IMR-90 (cell line): ENCODE measurements around the gene IQUB. TPM values are rescaled to one million over a fixed set of nuclear protein-coding genes. Genes with fewer than 3 reads are reported as not detected.

ENCODE experiments used
- ATAC-seq: fragments of 200-7000 bp; cut with Tn5 transposase; 2 replicates; pipeline ENCODE4 v1.9.1; 2020; ENCODE audit warnings: low read depth, mild to moderate bottlenecking, moderate library complexity
- BruUV-seq: library from RNA; stranded (reverse); fragments of 400-500 nt; replicated peaks from 2 replicates; lab custom pipeline; 2021; lab: Mats Ljungman, UMichigan
- CTCF ChIA-PET: fragments of 300-600 bp; formaldehyde crosslinking; extraction: SDS; loops from one replicate; lab custom pipeline; 2021; ENCODE audit warnings: antibody characterized with exemption; lab: Yijun Ruan, JAX
- POLR2A ChIA-PET: fragments of 300-600 bp; sonication (Branson Sonifier 250); formaldehyde crosslinking; loops from one replicate; lab custom pipeline; 2022; ENCODE audit warnings: antibody characterized with exemption; ENCODE audit not compliant: unreplicated experiment; lab: Charles Lee
- DNase-seq: peaks from one replicate; pipeline ENCODE4 v3.0.0; 2013
- H2AFZ ChIP-seq: replicated peaks from 2 replicates; pipeline ENCODE3; 2013; ENCODE audit warnings: low read length, mild to moderate bottlenecking; ENCODE audit not compliant: poor library complexity
- H2AK5ac ChIP-seq: 2 replicates; pipeline ENCODE4 v1.6.1; 2013; ENCODE audit warnings: low read depth, low read length, inconsistent platforms
- H2AK9ac ChIP-seq: replicated peaks from 2 replicates; pipeline ENCODE3; 2013; ENCODE audit warnings: mild to moderate bottlenecking, low read depth, low read length, moderate library complexity; ENCODE audit not compliant: poor library complexity
- H2BK120ac ChIP-seq: 2 replicates; pipeline ENCODE4 v1.6.1; 2013; ENCODE audit warnings: low read depth, low read length, inconsistent platforms
- H2BK15ac ChIP-seq: 3 replicates; pipeline ENCODE4 v1.6.1; 2013; ENCODE audit warnings: low read depth, low read length, inconsistent platforms
- H2BK20ac ChIP-seq: 2 replicates; pipeline ENCODE4 v1.6.1; 2013; ENCODE audit warnings: low read depth, mild to moderate bottlenecking, inconsistent platforms, low read length, moderate library complexity
- H2BK5ac ChIP-seq: 2 replicates; pipeline ENCODE4 v1.6.1; 2013; ENCODE audit warnings: mild to moderate bottlenecking, low read depth, low read length, inconsistent platforms; ENCODE audit not compliant: poor library complexity, severe bottlenecking
- H3K14ac ChIP-seq: replicated peaks from 2 replicates; pipeline ENCODE4 v1.6.1; 2013; ENCODE audit warnings: low read depth, low read length, inconsistent platforms
- H3K18ac ChIP-seq: 2 replicates; pipeline ENCODE4 v1.6.1; 2013; ENCODE audit warnings: low read depth, low read length, control low read depth
- H3K23ac ChIP-seq: 2 replicates; pipeline ENCODE4 v1.6.1; 2013; ENCODE audit warnings: low read depth, low read length, inconsistent platforms
- H3K27ac ChIP-seq: 2 replicates; pipeline ENCODE4 v1.5.1; 2013; ENCODE audit warnings: mild to moderate bottlenecking, control low read depth, low read length; ENCODE audit not compliant: insufficient read depth
- H3K27me3 ChIP-seq: 2 replicates; pipeline ENCODE4 v1.6.1; 2013; ENCODE audit warnings: low read length; ENCODE audit not compliant: control insufficient read depth, insufficient read depth
- H3K36me3 ChIP-seq: 2 replicates; pipeline ENCODE4 v1.6.1; 2013; ENCODE audit warnings: low read length, mixed read lengths; ENCODE audit not compliant: control insufficient read depth, insufficient read depth
- H3K4ac ChIP-seq: 2 replicates; pipeline ENCODE4 v1.6.1; 2013; ENCODE audit warnings: low read depth, low read length, inconsistent platforms
- H3K4me1 ChIP-seq: 2 replicates; pipeline ENCODE4 v1.6.1; 2013; ENCODE audit warnings: low read length, mixed read lengths; ENCODE audit not compliant: control insufficient read depth, insufficient read depth
- H3K4me2 ChIP-seq: 2 replicates; pipeline ENCODE4 v1.6.1; 2013; ENCODE audit warnings: low read depth, mild to moderate bottlenecking, control low read depth, low read length, moderate library complexity
- H3K4me3 ChIP-seq: 2 replicates; pipeline ENCODE4 v1.5.1; 2013; ENCODE audit warnings: low read depth, mild to moderate bottlenecking, control low read depth, low read length, moderate library complexity; ENCODE audit not compliant: insufficient read depth
- H3K56ac ChIP-seq: 2 replicates; pipeline ENCODE4 v1.6.1; 2013; ENCODE audit warnings: low read length, inconsistent platforms; ENCODE audit not compliant: insufficient read depth; ENCODE audit errors: extremely low read depth
- H3K79me1 ChIP-seq, 2 experiments: 2 replicates each; pipeline ENCODE4 v1.6.1; 2013; ENCODE audit warnings: low read length in 2 of 2, inconsistent platforms in 1 of 2, low read depth in 1 of 2
- H3K9ac ChIP-seq: 2 replicates; pipeline ENCODE4 v1.6.1; 2013; ENCODE audit warnings: low read depth, low read length, control low read depth
- H3K9me1 ChIP-seq: 2 replicates; pipeline ENCODE4 v1.6.1; 2013; ENCODE audit warnings: low read length, inconsistent platforms; ENCODE audit not compliant: insufficient read depth
- H3K9me3 ChIP-seq: 2 replicates; pipeline ENCODE4 v1.6.1; 2013; ENCODE audit warnings: low read length; ENCODE audit not compliant: control insufficient read depth, insufficient read depth
- H4K20me1 ChIP-seq: 2 replicates; pipeline ENCODE4 v1.6.1; 2013; ENCODE audit warnings: low read length, inconsistent platforms; ENCODE audit not compliant: insufficient read depth
- H4K5ac ChIP-seq: 2 replicates; pipeline ENCODE4 v1.6.1; 2013; ENCODE audit warnings: mild to moderate bottlenecking, low read depth, low read length, control low read depth
- H4K8ac ChIP-seq, 2 experiments: 2 replicates each; pipeline ENCODE4 v1.6.1; 2013; ENCODE audit warnings: low read depth in 2 of 2, low read length in 2 of 2, control low read depth in 1 of 2, inconsistent platforms in 1 of 2
- H4K91ac ChIP-seq: 2 replicates; pipeline ENCODE4 v1.6.1; 2013; ENCODE audit warnings: low read depth, low read length, inconsistent platforms; ENCODE audit not compliant: insufficient read depth
- ELK1 ChIP-seq: fragments of 150-350 bp; IDR thresholded peaks from 2 replicates; pipeline ENCODE4 v1.6.1; 2016; ENCODE audit warnings: low read depth, mild to moderate bottlenecking, low read length, moderate library complexity, borderline replicate concordance
- FOS ChIP-seq: fragments of 150-350 bp; IDR thresholded peaks from 2 replicates; pipeline ENCODE4 v1.6.1; 2016; ENCODE audit warnings: low read depth, low read length
- MAZ ChIP-seq: IDR thresholded peaks from 2 replicates; pipeline ENCODE4 v1.6.1; 2012; ENCODE audit warnings: low read depth, mild to moderate bottlenecking, low read length, improper control_type of control experiment, moderate library complexity, borderline replicate concordance
- MXI1 ChIP-seq: IDR thresholded peaks from 2 replicates; pipeline ENCODE4 v1.6.1; 2012; ENCODE audit warnings: low read depth, mild to moderate bottlenecking, low read length, moderate library complexity, borderline replicate concordance
- NFE2L2 ChIP-seq: fragments of 150-350 bp; IDR thresholded peaks from 2 replicates; pipeline ENCODE4 v1.6.1; 2016; ENCODE audit warnings: low read depth, mild to moderate bottlenecking, low read length
- RAD21 ChIP-seq: IDR thresholded peaks from 2 replicates; pipeline ENCODE4 v1.6.1; 2012; ENCODE audit warnings: low read length, improper control_type of control experiment
- RFX5 ChIP-seq: IDR thresholded peaks from 2 replicates; pipeline ENCODE4 v1.8.0; 2012; ENCODE audit warnings: low read depth, mild to moderate bottlenecking, low read length, moderate library complexity
- SMC3 ChIP-seq: fragments of 150-350 bp; IDR thresholded peaks from 2 replicates; pipeline ENCODE4 v1.6.1; 2016; ENCODE audit warnings: low read depth, mild to moderate bottlenecking, antibody characterized with exemption, low read length, moderate library complexity
- WGBS, 2 experiments: methylation state at CpG; one replicate each; pipeline versions ENCODE4 v1.1.5 to v1.1.7; 2013; ENCODE audit warnings: missing lambda C conversion rate in 2 of 2; ENCODE audit not compliant: insufficient read length in 1 of 2; ENCODE audit errors: extremely low coverage in 2 of 2; 5-methylcytosine and 5-hydroxymethylcytosine counted together
- dilution Hi-C: fragments of 300-500 bp; cut with HindIII; formaldehyde crosslinking; loops from one replicate; pipeline ENCODE4 v1.14.3; 2018; ENCODE audit warnings: low sequenced_read_pairs; ENCODE audit not compliant: unreplicated experiment
- in situ Hi-C: fragments of 300-500 bp; cut with MboI; formaldehyde crosslinking; loops from 3 replicates; pipeline ENCODE4 v1.14.3; 2019; ENCODE audit warnings: low sequenced_read_pairs, inconsistent platforms, mixed read lengths
- intact Hi-C: fragments of 100-400 bp; cut with micrococcal nuclease; formaldehyde crosslinking; loops from 2 replicates; pipeline ENCODE4 v1.10.0; 2022
- polyA plus RNA-seq, 3 experiments: library from polyadenylated mRNA; depleted of rRNA; stranded (reverse); fragments of >200 nt; gene quantifications; 2 replicates each; pipeline ENCODE4 v1.2.3, GENCODE V29; 2012; ENCODE audit warnings: low replicate concordance in 1 of 3
- total RNA-seq: library from RNA; depleted of rRNA; stranded (reverse); fragments of >200 nt; gene quantifications from 2 replicates; pipeline ENCODE4 v1.2.3, GENCODE V29; 2012

IQUB gene
- total and polyA plus RNA-seq, 2 of the 4 experiments (the other 2 are of a cell fraction): 0.05 to 0.18 TPM

DNA sequence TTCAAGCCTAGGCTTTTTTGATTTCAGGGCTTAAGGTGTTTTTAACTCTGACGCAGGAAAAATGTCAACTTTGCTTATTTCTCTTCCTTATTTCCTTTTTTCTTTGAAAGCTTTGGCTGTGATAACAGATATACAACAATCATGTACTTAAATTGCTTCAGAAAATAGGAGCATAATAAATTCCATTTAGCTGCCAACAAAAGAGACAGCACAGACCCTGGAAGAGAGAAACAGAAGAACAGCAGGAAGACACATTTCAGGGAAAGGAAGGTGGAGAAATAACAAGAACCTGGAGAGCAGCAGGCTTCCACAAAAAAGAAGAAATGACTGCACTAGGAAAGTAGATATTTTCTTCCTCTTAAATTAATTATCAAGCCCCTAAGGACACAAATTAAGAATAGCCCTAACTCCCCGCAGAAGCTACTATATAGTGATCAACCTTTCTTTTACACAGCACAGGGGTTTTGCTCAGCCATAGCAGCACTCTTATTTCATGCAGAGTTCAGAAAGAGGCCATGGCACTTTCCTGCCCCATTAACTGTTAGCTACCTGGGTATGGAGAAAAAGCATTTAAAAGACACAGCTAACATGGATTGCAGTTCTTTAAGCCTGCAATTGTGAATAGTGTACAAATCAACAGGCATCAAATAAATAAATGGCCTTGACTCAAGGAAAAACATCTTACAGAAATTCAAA lies 61.5 kb downstream of the IQUB start:
- Histone ChIP-seq H2BK20ac (no peak overlapping the region), H3K4me3 (no peak overlapping the region), H3K27me3 (no peaks in the 10 kb centered on the region), H3K9me3 (no peaks in the 10 kb centered on the region), H2BK5ac (no peak overlapping the region), H2BK120ac (no peak overlapping the region), H2BK15ac (no peak overlapping the region), H3K9me1 (no peaks in the 10 kb centered on the region), H4K8ac (no peak overlapping the region), H3K18ac (no peak overlapping the region), H3K4ac (no peak overlapping the region), H2AFZ (no peak overlapping the region), H4K91ac (no peak overlapping the region), H3K56ac (no peak overlapping the region), H4K20me1 (no peaks in the 10 kb centered on the region), H3K9ac (no peak overlapping the region), H2AK9ac (no peak overlapping the region), H3K27ac (no peak overlapping the region), H3K4me2 (no peak overlapping the region), H2AK5ac (no peak overlapping the region), H3K36me3 (no peaks in the 10 kb centered on the region), H4K5ac (no peak overlapping the region), H3K4me1 (no peaks in the 10 kb centered on the region), H3K79me1 (no peaks in the 10 kb centered on the region), H3K14ac (no peak overlapping the region), H3K23ac (no peak overlapping the region)
- CTCF ChIA-PET: no interaction called here
- BruUV-seq: no TSS peak
- in situ Hi-C loops (no loop called here), intact Hi-C loops (no loop called here), dilution Hi-C loops (no loop called here)
- no CpG with 5 or more reads among the region's 2 CpGs for WGBS, 2 experiments
- TF ChIP-seq SMC3: no peak
- TF ChIP-seq NFE2L2: no peak
- TF ChIP-seq MAZ: no peak
- TF ChIP-seq FOS: no peak
- TF ChIP-seq RFX5: no peak
- TF ChIP-seq RAD21: no peak
- TF ChIP-seq ELK1: no peak
- TF ChIP-seq MXI1: no peak
- ATAC-seq (no peak), DNase-seq (no peak)
- POLR2A ChIA-PET: no interaction called here
